Measurements from ENCODE around the gene ORMDL1. TPM values are rescaled to one million over a fixed set of nuclear protein-coding genes. Genes with fewer than 3 reads are reported as not detected.

Gene ORMDL1, protein sequence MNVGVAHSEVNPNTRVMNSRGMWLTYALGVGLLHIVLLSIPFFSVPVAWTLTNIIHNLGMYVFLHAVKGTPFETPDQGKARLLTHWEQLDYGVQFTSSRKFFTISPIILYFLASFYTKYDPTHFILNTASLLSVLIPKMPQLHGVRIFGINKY
- 346 and 348 TPM in 2 replicates for polyA plus RNA-seq

DNA sequence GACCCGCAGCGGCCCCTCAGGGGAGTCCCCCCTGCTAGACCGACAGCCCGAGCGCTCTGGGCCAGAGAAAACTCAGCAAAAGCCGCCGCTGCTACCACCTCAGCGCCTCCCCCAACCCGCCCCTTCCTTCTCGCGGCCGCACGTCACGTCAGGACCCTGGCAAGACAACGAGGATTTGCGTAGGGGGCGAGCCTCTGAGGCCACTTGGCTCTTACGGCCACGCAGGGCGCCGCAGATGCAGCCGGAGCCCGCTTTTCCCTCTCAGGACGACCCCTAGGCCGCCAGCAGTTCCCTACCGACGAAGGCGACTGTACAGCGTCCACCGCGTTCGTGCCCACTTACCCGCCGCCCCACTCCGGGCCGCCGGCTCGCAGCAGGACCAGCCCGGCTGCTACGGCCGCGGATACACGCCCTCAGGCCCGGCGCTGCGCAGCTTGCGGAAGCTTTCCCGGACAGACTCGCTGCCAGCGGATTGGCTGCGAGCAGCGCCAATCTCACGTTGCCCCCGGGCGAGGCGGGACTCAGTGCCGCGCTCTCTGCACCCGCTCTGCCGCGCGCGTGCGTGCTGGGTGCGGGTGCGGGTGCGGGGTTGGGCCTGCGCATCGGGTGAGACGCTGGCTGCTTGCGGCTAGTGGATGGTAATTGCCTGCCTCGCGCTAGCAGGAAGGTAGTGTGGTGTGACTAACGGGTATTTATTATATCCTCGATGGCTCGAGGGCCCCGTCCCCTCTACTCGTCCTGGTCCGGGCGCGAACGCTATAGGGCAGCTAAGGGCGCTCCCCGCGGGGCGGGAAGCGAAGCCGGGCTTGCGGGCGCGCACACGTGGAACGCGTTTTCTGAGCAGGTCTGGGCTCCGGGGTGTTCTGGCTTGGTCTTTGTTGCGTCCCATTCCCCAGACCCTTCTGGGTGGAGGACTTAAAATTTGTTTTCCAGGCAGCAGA, at the start of gene ORMDL1, which contains the start of gene PMS1:
Gene ORMDL1 (minus strand): TSS at position 413 of the 941 bp plus-strand sequence. CDS start 1,744 bp downstream, outside the sequence.
Gene PMS1 (plus strand): TSS at position 524 of the 941 bp plus-strand sequence. CDS start 7,360 bp downstream, outside the sequence.

DNA sequence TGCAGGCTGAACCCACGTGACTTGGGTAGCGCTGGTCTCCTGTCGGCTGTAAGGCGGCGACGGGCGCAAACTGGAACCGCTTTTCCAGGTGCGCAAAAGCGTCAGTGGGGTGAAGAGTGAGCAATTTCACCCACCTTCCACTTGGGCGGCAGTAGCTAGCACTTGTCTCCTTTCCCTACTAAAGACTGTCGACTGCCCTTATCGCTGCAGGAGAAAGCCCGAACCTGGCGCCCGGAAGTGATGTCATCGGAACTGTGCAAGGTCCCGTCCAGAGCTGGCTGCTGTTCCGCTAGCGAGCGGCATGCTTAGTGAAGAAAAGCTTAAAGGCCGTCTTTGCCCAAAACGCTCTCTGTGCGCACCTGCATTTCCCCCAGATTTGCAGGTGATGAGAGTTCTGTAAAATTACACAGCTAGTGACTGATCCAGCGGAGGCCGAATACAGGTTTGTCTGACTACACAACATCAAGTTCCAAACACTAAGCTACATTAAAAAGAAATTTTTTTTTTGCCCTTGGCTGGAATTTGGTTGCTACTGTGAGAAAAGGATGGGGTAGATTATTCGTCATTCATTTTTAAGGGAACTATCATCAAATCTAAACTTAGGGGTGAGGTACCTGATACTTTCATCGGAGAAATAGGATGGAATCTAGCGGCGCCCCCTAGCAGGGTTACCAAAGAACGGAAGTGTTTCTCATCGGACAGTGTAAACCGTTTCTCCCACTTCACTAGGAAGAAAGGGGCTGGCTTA, 21.4 kb downstream of the ORMDL1 start, which contains the start of gene OSGEPL1:
Gene OSGEPL1 (minus strand): TSS at position 242 of the 748 bp plus-strand sequence. CDS start 1,152 bp downstream, outside the sequence.

Other genes with a start within 250 kb of the ORMDL1 start
- gene SLC40A1, start 203.6 kb downstream of the ORMDL1 start, polyA plus RNA-seq: 0.24 and 1.4 TPM in 2 replicates
- 126 and 127 TPM in 2 replicates for gene ASNSD1, start 122.9 kb downstream of the ORMDL1 start, polyA plus RNA-seq
- 1.5 and 4.1 TPM in 2 replicates for gene ANKAR, start 109.7 kb downstream of the ORMDL1 start, polyA plus RNA-seq
- gene OSGEPL1, start 21.5 kb downstream of the ORMDL1 start, polyA plus RNA-seq: 30.2 and 32.6 TPM in 2 replicates
- gene PMS1, start 111 bp upstream of the ORMDL1 start, polyA plus RNA-seq: 21.7 and 27.8 TPM in 2 replicates

All from Purkinje cell (primary cell).